HG02943 (cell line): ENCODE results near the gene PDLIM4.

Experiments used
- ATAC-seq: cut with Tn5 transposase; IDR thresholded peaks from one replicate; pipeline ENCODE4 v1.9.1; 2021; ENCODE audit warnings: mild to moderate bottlenecking, low read depth, moderate library complexity; ENCODE audit not compliant: unreplicated experiment

PDLIM4 gene

GRCh38 chr5:132279801-132280200, 22.3 kb downstream of the PDLIM4 start:
- ATAC-seq, result no peak

- no peak for ATAC-seq
Measured at GRCh38 chr5:132280371-132281240, 23.1 kb downstream of the PDLIM4 start.

GRCh38 chr5:132281856-132282614, 24.5 kb downstream of the PDLIM4 start:
- no peak for ATAC-seq

GRCh38 chr5:132283423-132284043, 26.0 kb downstream of the PDLIM4 start:
- no peak for ATAC-seq

- ATAC-seq, result no peak
Measured at GRCh38 chr5:132289097-132289496, 31.6 kb downstream of the PDLIM4 start.

GRCh38 chr5:132291026-132291425, 33.5 kb downstream of the PDLIM4 start:
- ATAC-seq, result no peak

GRCh38 chr5:132293066-132293991, 35.8 kb downstream of the PDLIM4 start:
- peak; percentile 41 for ATAC-seq

- peak; percentile 63 for ATAC-seq
Measured at GRCh38 chr5:132293992-132294727, 36.7 kb downstream of the PDLIM4 start, which contains the start of gene SLC22A4. TSS of gene SLC22A4 (plus strand) at chr5:132294394. CDS start at chr5:132294617, 223 bp downstream.

- peak; percentile 21 for ATAC-seq
Measured at GRCh38 chr5:132294728-132295504, 37.4 kb downstream of the PDLIM4 start.

- ATAC-seq, result no peak
Measured at GRCh38 chr5:132295505-132296411, 38.3 kb downstream of the PDLIM4 start.

- no peak for ATAC-seq
Measured at GRCh38 chr5:132296412-132297016, 39.0 kb downstream of the PDLIM4 start.

GRCh38 chr5:132297211-132297940, 39.9 kb downstream of the PDLIM4 start:
- ATAC-seq, result no peak

- no peak for ATAC-seq
Measured at GRCh38 chr5:132298298-132299212, 41.1 kb downstream of the PDLIM4 start.

GRCh38 chr5:132299917-132300316, 42.4 kb downstream of the PDLIM4 start:
- no peak for ATAC-seq

GRCh38 chr5:132300577-132301343, 43.3 kb downstream of the PDLIM4 start:
- no peak for ATAC-seq
